GM19238 (cell line): ENCODE results near the gene PURB.
"Not testable (repeated sequence)": the region's sequence is repeated elsewhere in the genome, so short reads cannot be mapped to it uniquely, and the experiment has no call there.

ENCODE experiments used
- DNase-seq: peaks from one replicate; pipeline ENCODE4 v3.0.0; 2011; ENCODE audit warnings: low spot score; ENCODE audit not compliant: insufficient read length

PURB gene

GRCh38 chr7:44885394-44886317, at the start of gene PURB:
PURB (minus strand) TSS chr7:44885530; CDS start chr7:44885348, 182 bp downstream.
- DNase-seq, result peak; percentile 91

GRCh38 chr7:44935016-44935415, 49.7 kb upstream of the PURB start:
- no peak for DNase-seq

DNA sequence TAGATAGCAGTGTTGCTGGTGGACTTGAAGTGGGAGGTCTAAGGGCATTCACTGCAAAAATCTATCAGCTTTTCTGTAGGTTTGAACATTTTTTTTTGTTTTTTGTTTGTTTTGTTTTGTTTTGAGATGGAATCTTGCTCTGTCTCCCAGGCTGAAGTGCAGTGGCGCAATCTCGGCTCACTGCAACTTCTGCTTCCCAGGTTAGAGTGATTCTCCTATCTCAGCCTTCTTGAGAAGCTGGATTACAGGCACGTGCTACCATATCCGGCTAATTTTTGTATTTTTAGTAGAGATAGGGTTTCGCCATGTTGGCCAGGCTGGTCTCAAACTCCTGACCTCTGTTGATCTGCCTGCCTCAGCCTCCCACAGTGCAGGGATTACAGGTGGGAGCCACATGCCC, 49.2 kb upstream of the PURB start:
- not testable (repeated sequence) for DNase-seq

- no peak for DNase-seq
Measured at GRCh38 chr7:44930921-44931320, 45.6 kb upstream of the PURB start.

GRCh38 chr7:44922351-44922694, 37.0 kb upstream of the PURB start:
- DNase-seq, result no peak

- peak; percentile 72 for DNase-seq
Measured at GRCh38 chr7:44921607-44922350, 36.4 kb upstream of the PURB start.

- no peak for DNase-seq
Measured at GRCh38 chr7:44920119-44920518, 34.8 kb upstream of the PURB start.

GRCh38 chr7:44918029-44918428, 32.7 kb upstream of the PURB start:
- no peak for DNase-seq

DNA sequence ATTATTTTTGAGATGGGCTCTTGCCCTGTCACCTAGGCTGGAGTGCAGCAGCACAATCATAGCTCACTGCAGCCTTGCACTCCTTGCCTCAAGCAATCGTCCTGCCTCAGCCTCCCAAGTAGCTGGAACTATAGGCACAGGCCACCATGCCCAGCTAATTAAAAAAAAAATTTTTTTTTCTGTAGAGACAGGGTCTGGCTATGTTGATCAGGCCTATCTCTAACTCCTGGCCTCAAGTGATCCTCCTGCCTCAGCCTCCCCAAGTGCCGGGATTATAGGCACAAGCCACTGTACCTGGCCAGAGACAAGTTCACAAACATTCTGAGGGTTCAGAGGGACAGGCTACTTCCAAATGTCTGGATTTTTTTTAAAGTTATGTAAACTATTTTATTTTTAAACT, 32.1 kb upstream of the PURB start:
- no peak for DNase-seq

DNA sequence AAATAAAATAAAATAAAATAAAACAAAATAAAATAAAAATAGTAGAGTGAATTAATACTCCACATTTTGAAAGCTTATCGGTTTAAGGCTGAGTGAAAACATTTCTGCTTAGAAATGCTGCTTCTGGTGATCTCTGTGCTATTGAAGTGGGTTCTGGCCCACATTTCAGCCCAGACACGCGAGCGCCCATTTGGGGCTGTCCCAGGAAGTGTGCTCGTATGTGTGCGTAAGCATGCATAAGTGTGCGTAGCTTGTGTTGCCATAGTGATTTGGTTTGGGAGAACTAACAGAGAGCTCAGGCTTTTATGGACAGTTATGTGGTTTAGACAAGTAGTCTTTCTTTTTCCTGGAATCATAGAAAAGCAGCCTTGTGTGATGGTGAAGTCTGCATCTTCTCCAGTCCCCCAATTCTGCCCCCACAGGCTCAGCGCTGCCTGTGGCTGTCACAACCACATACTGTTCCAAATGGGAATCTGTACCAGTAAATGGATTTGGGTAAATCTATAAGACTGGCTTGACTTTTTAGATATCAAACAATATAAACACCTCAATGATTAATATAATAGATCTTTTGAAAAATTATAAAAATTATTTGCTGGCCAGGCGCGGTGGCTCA, 29.8 kb upstream of the PURB start:
- DNase-seq, result peak; percentile 27

- no peak for DNase-seq
Measured at GRCh38 chr7:44912775-44913347, 27.5 kb upstream of the PURB start.

GRCh38 chr7:44911911-44912310, 26.6 kb upstream of the PURB start:
- DNase-seq, result no peak

DNA sequence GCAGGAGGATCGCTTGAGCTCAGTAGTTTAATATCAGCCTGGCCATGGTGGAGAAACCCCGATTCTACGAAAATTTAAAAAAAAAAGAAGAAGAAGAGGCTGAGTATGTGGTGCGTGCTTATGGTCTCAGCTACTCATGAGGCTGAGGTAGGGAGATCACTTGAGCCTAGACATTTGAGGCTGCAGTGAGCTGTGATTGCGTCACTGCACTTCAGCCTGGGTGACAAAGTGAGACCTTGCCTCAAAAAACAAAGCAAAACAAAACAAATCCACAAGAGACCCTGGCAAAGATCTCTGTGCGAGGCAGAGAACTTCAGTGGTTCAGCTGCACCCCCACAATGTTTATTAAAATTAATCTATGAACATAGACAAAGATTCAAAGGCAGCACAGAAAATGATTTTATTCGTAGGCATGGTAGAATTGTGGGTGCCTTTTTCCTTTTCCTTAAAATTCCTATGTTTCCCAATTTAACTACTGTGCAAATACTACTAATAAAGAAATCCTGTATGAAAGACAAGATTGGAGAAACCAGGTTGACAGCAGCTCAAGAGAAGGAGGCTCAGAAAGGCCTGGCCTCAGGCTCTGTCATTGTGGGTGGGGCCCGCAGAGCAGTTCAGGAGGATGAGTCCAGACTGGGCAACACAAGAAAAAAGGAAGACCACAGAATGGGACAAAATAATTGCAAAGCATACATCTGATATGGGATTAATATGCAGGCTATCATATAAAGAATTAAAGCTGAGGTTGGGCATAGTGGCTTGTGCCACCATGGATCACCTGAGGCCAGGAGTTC, 24.5 kb upstream of the PURB start:
- no peak for DNase-seq

GRCh38 chr7:44906965-44907364, 21.6 kb upstream of the PURB start:
- no peak for DNase-seq

GRCh38 chr7:44905002-44905635, 19.8 kb upstream of the PURB start:
- DNase-seq, result no peak

GRCh38 chr7:44899443-44899842, 14.1 kb upstream of the PURB start:
- no peak for DNase-seq

DNA sequence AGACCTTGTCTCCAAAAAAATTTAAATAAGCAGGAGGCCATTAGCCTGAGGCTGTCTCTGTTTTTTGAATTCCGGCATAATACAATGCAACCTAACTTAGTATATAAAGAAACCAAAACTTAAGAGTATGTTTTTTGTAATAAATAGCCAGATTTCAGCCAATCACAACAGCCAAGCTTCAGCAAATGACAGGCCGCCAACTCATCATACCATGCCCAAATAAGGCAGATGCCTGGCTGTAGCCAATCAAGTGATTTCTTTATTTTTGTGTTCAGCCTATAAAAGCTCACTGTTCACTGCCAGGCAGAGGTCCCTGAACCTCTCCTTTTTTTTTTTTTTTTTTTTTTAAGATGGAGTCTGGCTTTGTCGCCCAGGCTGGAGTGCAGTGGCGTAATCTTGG, 12.7 kb upstream of the PURB start:
- DNase-seq, result no peak

DNA sequence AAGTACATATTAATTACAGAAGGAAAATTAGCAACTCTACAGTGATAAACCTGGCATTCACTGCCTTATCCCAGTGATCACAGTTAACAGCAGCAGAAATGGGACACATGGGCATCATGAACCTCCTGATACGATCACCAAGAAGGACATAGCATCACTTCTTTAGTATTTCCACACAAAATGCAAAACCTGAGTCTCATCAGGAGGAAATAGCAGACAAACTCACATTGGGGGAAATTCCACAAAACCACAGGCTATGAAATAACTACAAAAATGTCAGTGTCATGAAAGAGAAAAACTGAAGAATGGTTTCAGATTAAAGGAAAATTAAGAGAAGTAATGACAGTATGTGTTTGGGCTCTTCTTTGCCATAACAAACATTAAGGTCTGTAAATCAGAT, 12.0 kb upstream of the PURB start:
- no peak for DNase-seq

- no peak for DNase-seq
Measured at GRCh38 chr7:44894888-44895580, 9.7 kb upstream of the PURB start.

DNA sequence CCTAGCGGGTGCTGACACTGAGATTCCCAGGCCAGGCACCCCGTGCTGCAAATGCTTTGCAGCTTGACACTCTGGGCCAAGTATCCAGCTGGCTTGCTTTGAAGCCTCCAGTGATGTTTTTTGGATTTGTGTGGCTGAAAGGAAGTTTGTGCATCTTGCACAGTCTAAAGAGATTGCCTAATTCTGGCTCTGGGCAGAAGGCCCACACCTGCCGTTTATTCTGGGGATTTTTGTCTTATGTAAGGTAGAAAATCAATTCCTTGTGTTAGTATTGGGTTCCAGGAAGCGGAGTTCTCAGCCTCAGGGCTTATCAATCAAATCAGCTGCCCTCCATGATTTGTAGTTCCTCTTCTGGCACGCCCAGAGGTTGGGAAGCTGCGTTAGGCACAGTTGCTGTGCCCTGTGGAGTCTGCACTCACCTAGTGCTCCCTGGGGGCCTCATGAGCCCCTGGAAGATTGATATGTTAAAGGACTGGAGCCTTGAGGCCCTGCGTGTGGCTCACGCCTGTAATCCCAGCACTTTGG, 8.4 kb upstream of the PURB start:
- DNase-seq, result no peak
